Inflammatory macrophage treated with lipopolysaccharide for 1 hour (primary cell): ENCODE measurements around the gene FAM3B.
"Not testable (repeated sequence)": the region's sequence is repeated elsewhere in the genome, so short reads cannot be mapped to it uniquely, and the experiment has no call there.

Source experiments
- DNase-seq, 2 donors: peaks; one replicate each; pipeline ENCODE4 v3.0.0-alpha.2; 2020 to 2022

The FAM3B gene

GRCh38 chr21:41350436-41351155 is 34.0 kb downstream of the FAM3B start:
- no peak for DNase-seq

DNA sequence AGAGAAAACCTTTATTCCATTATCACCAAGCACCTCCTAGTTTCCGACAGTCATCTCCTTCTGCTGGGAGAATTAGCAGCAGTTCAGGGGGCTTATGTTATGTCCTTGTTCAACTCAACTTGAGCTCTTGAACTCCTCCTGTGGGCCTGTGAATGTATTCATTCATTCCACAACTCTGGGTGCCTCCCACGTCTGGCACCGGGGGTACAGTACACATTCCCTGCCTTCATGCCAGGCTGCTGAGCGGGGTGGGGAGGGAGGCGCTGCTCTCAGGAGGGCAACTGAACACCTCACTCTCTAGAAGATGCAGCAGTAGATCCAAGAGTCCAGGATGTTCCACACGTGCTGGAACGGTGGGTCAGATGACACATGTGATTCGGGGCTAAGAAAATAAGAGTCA is 40.9 kb downstream of the FAM3B start:
- DNase-seq: no peak

- no peak for DNase-seq
These were observed 41.9 kb downstream of the FAM3B start for GRCh38 chr21:41358193-41359166.

DNA sequence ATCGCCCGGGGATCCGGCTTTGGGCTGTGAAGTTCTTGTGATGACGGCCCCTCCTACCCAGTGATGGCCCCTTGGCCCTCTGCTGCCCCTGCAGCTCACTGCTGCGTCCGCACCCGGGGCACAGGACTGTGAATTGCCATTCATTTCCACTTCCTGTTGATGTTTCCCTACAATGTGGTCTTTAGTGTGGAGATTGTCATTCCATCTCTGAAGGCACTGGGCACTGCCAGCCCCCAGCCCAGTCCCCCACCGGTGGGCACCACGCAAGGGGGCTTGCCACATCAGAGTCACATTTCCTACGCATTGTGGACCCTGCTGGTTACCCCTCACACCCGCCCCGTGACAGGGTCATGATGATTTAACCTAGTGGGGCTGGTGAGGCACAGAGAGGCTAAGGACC is 42.7 kb downstream of the FAM3B start:
- DNase-seq: no peak

DNA sequence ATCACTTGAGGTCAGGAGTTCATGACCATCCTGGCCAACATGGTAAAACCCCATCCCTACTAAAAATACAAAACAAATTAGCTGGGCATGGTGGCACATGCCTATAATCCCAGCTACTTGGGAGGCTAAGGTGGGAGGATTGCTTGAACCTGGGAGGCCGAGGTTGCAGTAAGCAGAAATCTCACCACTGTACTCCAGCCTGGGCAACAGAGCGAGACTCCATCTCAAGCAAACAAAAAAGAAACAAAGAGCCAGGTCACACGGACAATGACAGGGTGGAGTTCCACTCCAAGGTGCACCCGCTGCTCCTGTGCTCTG is 43.1 kb downstream of the FAM3B start:
- not testable (repeated sequence) for DNase-seq

- no peak for DNase-seq
These were observed 43.6 kb downstream of the FAM3B start for GRCh38 chr21:41360072-41360821.

DNA sequence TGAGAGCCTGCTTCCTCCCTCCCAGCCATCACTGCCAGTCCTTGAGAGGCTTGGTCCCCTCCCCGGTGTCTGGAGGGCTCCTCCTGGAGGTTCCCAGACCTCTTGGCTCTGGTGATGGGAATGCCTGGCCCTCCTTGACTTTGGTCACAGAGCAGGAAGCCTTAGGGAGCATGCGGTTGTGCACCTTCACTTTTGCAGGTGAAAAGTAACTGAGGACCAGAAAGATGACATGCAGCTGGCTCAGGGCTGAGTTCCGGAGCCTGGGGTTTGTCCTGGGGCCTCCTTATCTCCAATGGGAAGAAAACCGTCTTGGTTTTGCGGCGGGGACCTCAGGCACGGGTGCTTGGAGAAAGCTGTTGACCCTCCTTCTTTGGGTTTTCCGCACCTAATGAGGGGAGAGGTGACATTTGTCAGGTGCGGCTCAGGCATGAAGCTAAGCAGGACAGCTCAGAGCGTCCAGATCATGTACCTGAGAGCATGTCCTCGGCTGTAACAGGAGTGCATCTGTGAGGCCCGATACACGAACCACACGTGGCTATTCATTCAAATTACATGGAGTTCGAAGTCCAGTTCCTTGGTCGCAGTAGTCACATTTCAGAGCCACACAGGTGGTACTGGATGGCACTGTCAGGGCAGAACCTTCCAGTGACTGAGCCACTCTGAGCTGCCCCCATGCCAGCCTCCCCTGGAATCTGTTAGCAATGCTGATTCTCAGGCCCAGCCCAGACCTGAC is 44.6 kb downstream of the FAM3B start:
- DNase-seq: no peak

DNA sequence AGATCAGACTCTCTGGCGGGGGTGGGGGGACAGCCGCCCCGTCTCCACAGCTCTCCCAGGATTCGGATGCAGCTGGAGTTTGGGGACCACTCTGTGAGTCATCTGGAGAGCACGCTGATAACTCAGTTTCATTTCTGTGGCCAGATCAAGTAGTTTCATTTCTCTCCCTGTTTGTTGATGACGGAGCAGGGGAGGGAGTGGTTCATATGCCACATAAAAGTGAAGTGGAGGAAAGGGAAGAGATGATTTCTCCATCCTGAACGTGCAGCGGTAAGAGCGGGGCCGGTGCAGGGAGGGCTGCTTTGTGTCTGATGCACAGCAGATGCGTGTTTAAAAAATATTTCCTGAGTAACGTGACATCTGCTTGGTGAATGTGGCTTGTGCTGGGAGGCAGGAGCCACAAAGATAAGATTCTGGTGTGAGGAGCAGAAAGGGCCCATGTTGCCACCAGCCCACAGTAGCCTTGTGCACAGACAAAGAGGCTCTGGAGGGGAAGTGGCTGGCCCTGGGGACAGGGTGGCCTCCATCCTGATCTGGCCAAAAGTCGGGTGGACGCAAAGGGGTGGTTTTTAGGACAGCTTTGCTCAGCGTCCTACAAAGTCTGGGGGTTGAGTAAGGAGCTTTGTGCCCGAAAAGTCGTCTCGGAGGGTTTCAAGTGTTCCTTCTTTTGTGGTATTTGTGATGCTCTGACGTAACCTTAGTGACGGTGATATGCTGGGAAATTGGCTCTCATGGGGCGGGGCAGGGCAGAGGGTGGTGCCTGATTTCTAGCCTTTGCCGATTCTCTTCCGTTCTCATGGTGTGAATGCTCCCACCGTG is 45.4 kb downstream of the FAM3B start, which contains the start of gene MX2:
MX2 (plus strand) TSS at position 242 of the 819 bp plus-strand sequence. CDS start 14,880 bp downstream, outside the sequence.
- DNase-seq: peak; percentile 87 to 99

- no peak for DNase-seq
These were observed 46.2 kb downstream of the FAM3B start for GRCh38 chr21:41362605-41363369.

GRCh38 chr21:41363370-41364270 is 47.0 kb downstream of the FAM3B start:
- no peak for DNase-seq

GRCh38 chr21:41364308-41364707 is 47.7 kb downstream of the FAM3B start:
- no peak for DNase-seq

- no peak for DNase-seq
These were observed 48.9 kb downstream of the FAM3B start for GRCh38 chr21:41365377-41366107.

DNA sequence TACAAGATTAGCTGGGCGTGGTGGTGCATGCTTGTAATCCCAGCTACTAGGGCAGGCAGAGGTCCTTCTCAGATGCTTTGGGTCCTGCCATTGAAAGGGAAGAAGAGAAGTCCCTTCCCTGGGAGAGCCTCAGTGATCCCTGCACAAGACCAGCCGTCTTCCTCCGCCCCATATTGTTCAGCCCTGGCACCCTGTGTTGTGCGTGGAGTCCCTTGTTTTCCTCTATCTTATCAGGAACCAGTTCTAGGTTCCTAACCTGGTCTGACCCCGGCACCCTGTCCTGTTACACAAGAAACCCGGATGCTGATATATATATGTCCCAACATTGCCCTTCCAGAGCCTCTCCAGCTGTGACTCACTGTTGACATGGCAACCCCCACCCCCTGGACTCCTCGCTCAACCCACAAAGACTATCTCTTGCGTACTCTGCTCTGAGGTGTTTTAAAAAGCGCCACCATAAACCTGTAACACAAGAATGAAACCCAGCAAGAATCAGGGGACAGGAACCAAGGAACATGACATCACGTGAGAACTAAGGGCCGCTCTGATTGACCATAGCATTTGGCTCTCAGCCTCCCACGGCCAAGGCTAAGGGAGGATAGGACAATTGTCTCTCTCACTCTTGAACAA is 50.0 kb downstream of the FAM3B start:
- DNase-seq: peak; percentile 94 to 95

GRCh38 chr21:41367301-41367944 is 50.8 kb downstream of the FAM3B start:
- peak; percentile 44 to 50 for DNase-seq

- no peak for DNase-seq
These were observed 51.5 kb downstream of the FAM3B start for GRCh38 chr21:41367945-41368734.

GRCh38 chr21:41368735-41369104 is 52.1 kb downstream of the FAM3B start:
- DNase-seq: no peak
